Osteocyte (in vitro differentiated cells): Measurements from ENCODE around the gene MAML1. TPM values are rescaled to one million over a fixed set of nuclear protein-coding genes. Genes with fewer than 3 reads are reported as not detected.
A peak's percentile ranks its signal among the peaks of the same experiment; 100 is the strongest.

Experiments used
- DNase-seq: peaks from one replicate; pipeline ENCODE4 v3.0.0; 2021; ENCODE audit warnings: mixed read lengths; ENCODE audit not compliant: unreplicated experiment; ENCODE audit errors: extremely low spot score
- H3K27ac Mint-ChIP-seq: one replicate; pipeline ENCODE4 v1.8.0; 2021; ENCODE audit warnings: mild to moderate bottlenecking, mixed read lengths; ENCODE audit not compliant: unreplicated experiment
- H3K27me3 Mint-ChIP-seq: one replicate; pipeline ENCODE4 v1.8.0; 2021; ENCODE audit warnings: mixed read lengths; ENCODE audit not compliant: unreplicated experiment
- H3K36me3 Mint-ChIP-seq: one replicate; pipeline ENCODE4 v1.8.0; 2021; ENCODE audit warnings: mixed read lengths; ENCODE audit not compliant: unreplicated experiment
- H3K4me1 Mint-ChIP-seq: one replicate; pipeline ENCODE4 v1.8.0; 2021; ENCODE audit warnings: mixed read lengths; ENCODE audit not compliant: unreplicated experiment
- H3K4me3 Mint-ChIP-seq: one replicate; pipeline ENCODE4 v1.8.0; 2021; ENCODE audit warnings: mild to moderate bottlenecking, moderate library complexity, mixed read lengths; ENCODE audit not compliant: unreplicated experiment
- H3K9me3 Mint-ChIP-seq: one replicate; pipeline ENCODE4 v1.8.0; 2021; ENCODE audit warnings: mixed read lengths; ENCODE audit not compliant: unreplicated experiment
- CTCF ChIP-seq: fragments of 200-600 bp; sonication (generic); IDR thresholded peaks from 2 replicates; pipeline ENCODE4 v1.5.0; 2021; ENCODE audit warnings: antibody characterized with exemption, mild to moderate bottlenecking, moderate library complexity
- total RNA-seq: library from RNA; stranded (reverse); gene quantifications from 2 replicates; pipeline ENCODE4 v1.2.1, GENCODE V29; 2021

MAML1 gene
- total RNA-seq, 1 donor from 2014 or later, result 34.1 TPM

GRCh38 chr5:179820483-179821297, 88.1 kb downstream of the MAML1 start, which contains the start of gene SQSTM1:
Gene SQSTM1, plus strand, starts transcription at chr5:179820905. Its CDS starts 32 bp downstream, at chr5:179820937.
- Mint-ChIP-seq H3K27ac (peak within 1 kb of the TSS; percentile 97), H3K36me3 (peaks cover 25% of the 10 kb centered on the region), H3K27me3 (no peaks in the 10 kb centered on the region), H3K4me1 (peaks cover 59% of the 10 kb centered on the region), H3K4me3 (peak within 1 kb of the TSS; percentile 93), H3K9me3 (no peaks in the 10 kb centered on the region)
- peak; percentile 93 for DNase-seq
- TF ChIP-seq CTCF, result no peak

- H3K4me3 Mint-ChIP-seq, result peak overlapping the region; percentile 93
- peak; percentile 95 for DNase-seq
- peaks cover 57% of the 10 kb centered on the region for H3K4me1 Mint-ChIP-seq
- no peaks in the 10 kb centered on the region for H3K27me3 Mint-ChIP-seq
- no peaks in the 10 kb centered on the region for H3K9me3 Mint-ChIP-seq
- peak overlapping the region; percentile 97 for H3K27ac Mint-ChIP-seq
- H3K36me3 Mint-ChIP-seq, result peaks cover 30% of the 10 kb centered on the region
- TF ChIP-seq CTCF, result no peak
Observed at GRCh38 chr5:179821298-179822058, 88.9 kb downstream of the MAML1 start.

- peak overlapping the region; percentile 93 for H3K4me3 Mint-ChIP-seq
- H3K9me3 Mint-ChIP-seq, result no peaks in the 10 kb centered on the region
- DNase-seq, result no peak
- peaks cover 35% of the 10 kb centered on the region for H3K36me3 Mint-ChIP-seq
- no peak for TF ChIP-seq CTCF
- H3K27ac Mint-ChIP-seq, result peak overlapping the region; percentile 97
- H3K4me1 Mint-ChIP-seq, result peaks cover 60% of the 10 kb centered on the region
- H3K27me3 Mint-ChIP-seq, result no peaks in the 10 kb centered on the region
Observed at GRCh38 chr5:179822059-179822432, 89.4 kb downstream of the MAML1 start.

GRCh38 chr5:179822444-179822990, 89.9 kb downstream of the MAML1 start:
- H3K9me3 Mint-ChIP-seq, result no peaks in the 10 kb centered on the region
- peaks cover 57% of the 10 kb centered on the region for H3K4me1 Mint-ChIP-seq
- no peaks in the 10 kb centered on the region for H3K27me3 Mint-ChIP-seq
- peak overlapping the region; percentile 93 for H3K4me3 Mint-ChIP-seq
- peak overlapping the region; percentile 18 for H3K27ac Mint-ChIP-seq
- peaks cover 38% of the 10 kb centered on the region for H3K36me3 Mint-ChIP-seq
- TF ChIP-seq CTCF, result no peak
- no peak for DNase-seq
